ENCODE data around the gene PNRC1.

GRCh38 chr6:89073014-89073620 is 7.4 kb upstream of the PNRC1 start:
- TF ChIP-seq, protein P1, sequence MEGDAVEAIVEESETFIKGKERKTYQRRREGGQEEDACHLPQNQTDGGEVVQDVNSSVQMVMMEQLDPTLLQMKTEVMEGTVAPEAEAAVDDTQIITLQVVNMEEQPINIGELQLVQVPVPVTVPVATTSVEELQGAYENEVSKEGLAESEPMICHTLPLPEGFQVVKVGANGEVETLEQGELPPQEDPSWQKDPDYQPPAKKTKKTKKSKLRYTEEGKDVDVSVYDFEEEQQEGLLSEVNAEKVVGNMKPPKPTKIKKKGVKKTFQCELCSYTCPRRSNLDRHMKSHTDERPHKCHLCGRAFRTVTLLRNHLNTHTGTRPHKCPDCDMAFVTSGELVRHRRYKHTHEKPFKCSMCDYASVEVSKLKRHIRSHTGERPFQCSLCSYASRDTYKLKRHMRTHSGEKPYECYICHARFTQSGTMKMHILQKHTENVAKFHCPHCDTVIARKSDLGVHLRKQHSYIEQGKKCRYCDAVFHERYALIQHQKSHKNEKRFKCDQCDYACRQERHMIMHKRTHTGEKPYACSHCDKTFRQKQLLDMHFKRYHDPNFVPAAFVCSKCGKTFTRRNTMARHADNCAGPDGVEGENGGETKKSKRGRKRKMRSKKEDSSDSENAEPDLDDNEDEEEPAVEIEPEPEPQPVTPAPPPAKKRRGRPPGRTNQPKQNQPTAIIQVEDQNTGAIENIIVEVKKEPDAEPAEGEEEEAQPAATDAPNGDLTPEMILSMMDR (conservative IDR thresholded peaks at IDR 0.05; ENCODE audit: low read depth, low read length) = no peak
- TF ChIP-seq RAD21 (IDR thresholded peaks at IDR 0.05; ENCODE audit: low read length) (no peak), POLR2A (IDR thresholded peaks at IDR 0.05; ENCODE audit: low read depth, low read length) (no peak), NFE2L2 (IDR thresholded peaks at IDR 0.05; ENCODE audit: low read depth, low read length) (no peak), MXI1 (IDR thresholded peaks at IDR 0.05; ENCODE audit: borderline replicate concordance, low read depth, low read length) (no peak), RCOR1 (IDR thresholded peaks at IDR 0.05; ENCODE audit: insufficient replicate concordance, low read length) (no peak), CEBPB (IDR thresholded peaks at IDR 0.05; ENCODE audit: low read depth, low read length) (no peak), SMC3 (IDR thresholded peaks at IDR 0.05; ENCODE audit: low read depth, low read length) (no peak), MAFK (IDR thresholded peaks at IDR 0.05; ENCODE audit: low read depth, low read length) (no peak), RFX5 (IDR thresholded peaks at IDR 0.05; ENCODE audit: low read depth, low read length) (no peak), CHD1 (IDR thresholded peaks at IDR 0.05; ENCODE audit: low read depth, low read length) (no peak), BHLHE40 (IDR thresholded peaks at IDR 0.05; ENCODE audit: low read depth, low read length) (no peak), FOS (IDR thresholded peaks at IDR 0.05; ENCODE audit: low read depth, low read length) (no peak)
- TF ChIP-seq, protein P2, sequence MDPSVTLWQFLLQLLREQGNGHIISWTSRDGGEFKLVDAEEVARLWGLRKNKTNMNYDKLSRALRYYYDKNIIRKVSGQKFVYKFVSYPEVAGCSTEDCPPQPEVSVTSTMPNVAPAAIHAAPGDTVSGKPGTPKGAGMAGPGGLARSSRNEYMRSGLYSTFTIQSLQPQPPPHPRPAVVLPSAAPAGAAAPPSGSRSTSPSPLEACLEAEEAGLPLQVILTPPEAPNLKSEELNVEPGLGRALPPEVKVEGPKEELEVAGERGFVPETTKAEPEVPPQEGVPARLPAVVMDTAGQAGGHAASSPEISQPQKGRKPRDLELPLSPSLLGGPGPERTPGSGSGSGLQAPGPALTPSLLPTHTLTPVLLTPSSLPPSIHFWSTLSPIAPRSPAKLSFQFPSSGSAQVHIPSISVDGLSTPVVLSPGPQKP (IDR thresholded peaks at IDR 0.05; ENCODE audit: borderline replicate concordance, low read depth, low read length) = no peak

All from IMR-90 (cell line).